ENCODE results near the gene NR5A2.

The NR5A2 gene

GRCh38 chr1:200075522-200075921 is 48.0 kb downstream of the NR5A2 start:
- DNase-seq, result no peak

- DNase-seq, result no peak
Measured at GRCh38 chr1:200075938-200076546, 48.5 kb downstream of the NR5A2 start.

DNA sequence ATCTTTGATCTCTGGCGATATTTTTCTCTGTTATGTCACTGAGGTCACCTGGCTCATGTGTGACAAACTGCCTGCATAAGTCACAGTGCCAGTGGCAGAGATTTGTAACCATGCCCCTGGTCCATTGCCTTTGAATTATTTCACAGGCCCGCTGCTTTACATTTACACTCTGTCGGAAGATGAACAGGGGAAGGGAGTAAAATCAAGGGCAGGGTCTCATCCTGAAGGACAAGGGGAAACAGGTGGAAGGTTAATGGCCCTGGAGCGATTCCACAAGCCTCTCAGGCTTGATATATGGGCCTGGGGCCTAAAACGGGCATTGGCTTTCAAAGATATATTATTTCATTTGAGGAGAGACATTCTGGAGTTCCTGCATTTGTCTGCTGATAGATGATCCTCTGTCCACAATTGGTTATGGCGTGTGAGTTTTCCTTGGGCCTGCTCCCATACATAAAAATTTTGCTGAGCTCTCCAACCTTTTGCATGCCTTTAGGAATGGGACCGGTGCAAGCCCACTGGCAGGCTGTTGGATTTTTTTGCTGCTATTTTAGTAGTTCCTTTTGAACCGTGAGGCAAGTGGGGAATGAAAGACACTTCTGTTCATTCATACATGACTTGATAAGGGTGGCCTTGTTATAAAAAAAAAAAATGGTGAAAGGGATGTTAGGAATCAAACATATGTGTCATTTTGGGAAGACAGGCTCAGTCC is 51.9 kb downstream of the NR5A2 start:
- DNase-seq, result no peak

DNA sequence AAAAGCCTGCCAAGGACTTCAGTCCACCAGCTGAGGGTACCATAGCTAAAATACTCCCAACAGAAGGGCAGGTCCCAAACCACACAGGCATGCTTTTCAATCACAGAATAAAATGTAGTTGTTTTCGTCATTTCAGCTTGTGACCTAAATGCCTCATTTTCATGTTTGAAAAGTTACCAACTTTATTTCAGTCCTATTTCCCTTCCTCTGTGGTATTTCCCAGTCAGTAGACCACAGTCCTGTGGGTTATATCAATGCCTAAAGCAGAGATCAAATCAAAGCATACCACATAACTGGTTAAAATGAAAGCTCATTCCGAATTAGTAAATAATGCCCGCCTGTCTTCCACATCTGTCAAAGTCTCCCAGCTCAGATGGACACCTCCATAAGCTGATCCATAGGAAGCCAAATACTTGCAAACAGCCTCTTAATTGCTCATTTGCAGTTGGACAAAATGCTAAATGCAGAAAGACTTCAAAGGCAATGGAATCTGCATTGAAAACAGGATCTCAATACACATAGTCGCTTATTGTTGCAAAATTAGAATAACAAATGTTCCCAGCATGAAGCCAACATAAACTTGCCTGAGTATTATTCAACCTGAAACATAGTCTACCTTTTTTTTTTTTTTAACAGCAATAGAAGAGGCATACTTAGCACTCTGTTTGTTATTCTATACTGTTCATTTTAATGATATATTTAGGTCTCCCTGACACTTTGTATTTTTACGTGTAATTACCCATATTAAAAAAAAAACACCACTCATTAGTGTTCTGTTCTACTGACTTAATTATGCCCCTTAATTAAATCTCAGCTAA is 53.9 kb downstream of the NR5A2 start:
- DNase-seq, result no peak

- no peak for DNase-seq
Measured at GRCh38 chr1:200081969-200082245, 54.4 kb downstream of the NR5A2 start.

- no peak for DNase-seq
Measured at GRCh38 chr1:200082329-200082728, 54.8 kb downstream of the NR5A2 start.

- no peak for DNase-seq
Measured at GRCh38 chr1:200090252-200091159, 63.0 kb downstream of the NR5A2 start.

GRCh38 chr1:200095057-200095577 is 67.6 kb downstream of the NR5A2 start:
- no peak for DNase-seq

DNA sequence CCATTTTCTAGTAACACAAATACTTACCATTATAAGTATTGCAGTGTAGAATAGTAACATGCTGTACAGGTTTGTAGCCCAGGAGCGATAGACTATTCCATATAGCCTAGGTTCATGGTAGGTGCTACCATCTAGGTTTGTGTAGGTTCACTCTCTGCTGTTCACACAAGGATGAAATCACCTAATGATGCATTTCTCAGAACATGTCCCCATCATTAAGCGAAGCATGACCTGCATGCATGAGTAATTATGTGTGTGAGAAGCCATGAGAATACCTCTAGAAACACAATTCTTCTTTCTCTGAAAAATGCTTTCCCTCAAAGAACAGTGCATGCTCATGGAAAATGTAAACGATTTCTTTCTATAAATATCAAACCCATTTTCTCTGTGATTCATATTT is 69.3 kb downstream of the NR5A2 start:
- DNase-seq, result no peak

GRCh38 chr1:200099040-200099439 is 71.5 kb downstream of the NR5A2 start:
- DNase-seq, result no peak

DNA sequence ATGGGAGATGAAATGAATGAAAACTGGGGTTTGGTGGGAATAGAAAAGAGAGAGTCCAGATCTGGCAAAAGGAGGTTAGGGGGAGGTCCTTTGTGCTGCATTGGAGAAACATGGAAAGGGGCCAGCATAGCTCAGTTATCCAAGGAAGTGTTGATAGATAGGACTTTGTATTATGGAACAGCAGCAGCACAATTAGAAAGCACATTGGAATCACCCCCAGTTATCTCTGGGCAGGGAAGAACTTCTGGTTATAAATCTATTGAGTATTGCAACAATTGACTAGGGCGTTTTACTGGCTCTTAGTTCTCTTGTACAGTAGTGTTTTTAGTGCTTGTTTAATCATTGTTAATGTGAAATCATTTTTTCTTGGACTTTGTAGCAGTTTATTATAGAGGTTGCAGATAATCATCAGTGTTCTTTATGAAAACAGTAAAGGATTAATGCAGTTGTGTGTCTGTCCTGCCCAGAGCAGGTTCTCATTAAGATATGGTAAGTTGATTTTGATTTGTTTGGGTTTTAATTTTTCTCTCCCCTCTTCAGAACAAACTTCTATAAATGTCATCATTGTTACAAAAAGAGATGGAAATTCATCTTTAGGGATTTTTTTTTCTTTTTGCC is 76.6 kb downstream of the NR5A2 start:
- DNase-seq, result no peak

- DNase-seq, result no peak
Measured at GRCh38 chr1:200107004-200107470, 79.5 kb downstream of the NR5A2 start.

GRCh38 chr1:200108659-200109058 is 81.1 kb downstream of the NR5A2 start:
- DNase-seq, result no peak

DNA sequence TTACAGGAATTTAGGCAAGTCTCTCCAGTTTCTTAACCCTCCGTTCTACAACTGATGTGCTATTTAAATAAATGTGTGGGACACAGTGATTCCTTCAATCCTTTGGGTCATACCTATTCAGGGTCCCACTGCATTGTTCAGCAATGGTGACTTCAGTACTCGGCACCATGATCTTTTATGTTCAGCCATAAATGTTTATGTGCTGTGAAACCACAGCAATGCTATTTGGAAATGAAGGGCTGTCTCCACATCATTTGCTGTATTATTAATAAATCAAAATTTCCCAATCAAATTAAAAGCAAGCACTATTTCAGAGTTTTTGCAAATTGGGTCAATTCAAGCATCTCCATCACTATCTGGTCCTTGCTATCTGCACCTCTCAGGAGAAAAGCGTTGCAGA is 84.8 kb downstream of the NR5A2 start:
- DNase-seq, result no peak

DNA sequence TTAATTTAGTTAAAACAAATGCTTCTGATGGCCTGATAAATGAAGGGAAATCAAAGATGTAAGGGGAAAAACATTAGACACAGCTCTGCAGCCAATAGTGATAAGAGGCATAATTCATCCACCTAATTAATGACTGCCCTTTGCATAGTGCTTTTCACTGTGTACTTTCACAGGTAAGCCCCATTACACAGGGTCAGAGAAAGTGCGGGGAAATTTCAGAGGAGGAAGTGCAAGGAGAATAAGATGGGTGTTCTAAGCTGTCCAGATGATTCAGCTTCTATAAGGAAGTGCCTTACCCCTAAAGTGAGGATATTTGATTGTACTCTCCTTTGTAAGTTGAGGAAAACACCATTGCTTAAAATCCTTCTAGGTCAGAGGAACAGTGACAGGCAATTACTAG is 88.0 kb downstream of the NR5A2 start:
- DNase-seq, result no peak

DNA sequence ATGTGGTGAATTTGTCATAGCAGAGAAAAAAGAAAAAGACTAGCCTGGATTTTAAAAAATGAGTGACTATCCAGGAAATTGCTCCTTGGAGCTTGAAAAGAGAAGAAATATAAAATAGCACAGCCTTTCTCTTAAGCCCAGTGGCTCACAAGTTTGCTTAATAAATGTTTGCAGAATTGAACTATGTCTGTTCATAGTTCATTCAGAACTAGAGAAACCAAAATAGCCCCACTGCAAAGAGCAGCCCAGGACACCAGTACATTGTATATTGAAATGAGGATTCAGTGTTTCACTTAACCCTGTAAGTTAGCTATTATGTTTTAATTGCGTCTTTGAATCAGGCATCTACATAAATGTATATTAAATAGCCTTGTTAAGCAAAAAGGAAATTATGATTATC is 88.8 kb downstream of the NR5A2 start:
- DNase-seq, result no peak

DNA sequence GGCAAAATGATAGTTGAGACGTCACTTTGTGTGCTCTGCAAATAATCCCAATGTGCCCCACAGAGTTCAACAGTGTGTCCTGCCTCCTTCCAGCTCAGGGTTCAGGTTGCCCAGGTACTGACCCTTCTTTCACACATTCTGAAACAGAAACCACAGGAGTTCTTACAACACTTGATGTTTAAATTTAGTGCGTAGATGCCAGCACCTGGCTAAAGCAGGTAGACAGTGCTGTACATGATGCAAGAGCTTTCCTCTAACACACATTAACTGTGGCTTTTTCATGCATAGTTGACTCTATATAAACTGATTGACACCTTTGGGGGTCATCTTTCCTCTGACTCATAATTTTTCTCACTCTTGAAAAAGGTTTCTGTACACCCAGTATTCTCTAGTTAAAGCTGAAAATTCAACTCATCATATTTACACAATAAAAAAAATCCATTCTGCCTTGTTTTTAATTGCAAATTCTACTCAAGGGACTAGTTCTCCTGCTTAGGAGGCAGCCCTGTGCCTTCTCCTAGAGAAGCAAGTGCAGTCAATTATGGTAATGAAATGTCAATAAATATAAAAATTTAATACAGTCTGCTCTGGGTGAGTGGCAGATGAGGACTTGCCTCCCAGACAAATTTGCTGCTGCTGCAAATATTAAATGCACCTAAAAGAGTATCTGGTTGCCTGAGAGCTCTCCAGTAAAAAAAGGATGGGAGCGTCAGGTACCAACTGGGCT is 91.4 kb downstream of the NR5A2 start:
- DNase-seq, result no peak

- no peak for DNase-seq
Measured at GRCh38 chr1:200121421-200121820, 93.9 kb downstream of the NR5A2 start.

DNA sequence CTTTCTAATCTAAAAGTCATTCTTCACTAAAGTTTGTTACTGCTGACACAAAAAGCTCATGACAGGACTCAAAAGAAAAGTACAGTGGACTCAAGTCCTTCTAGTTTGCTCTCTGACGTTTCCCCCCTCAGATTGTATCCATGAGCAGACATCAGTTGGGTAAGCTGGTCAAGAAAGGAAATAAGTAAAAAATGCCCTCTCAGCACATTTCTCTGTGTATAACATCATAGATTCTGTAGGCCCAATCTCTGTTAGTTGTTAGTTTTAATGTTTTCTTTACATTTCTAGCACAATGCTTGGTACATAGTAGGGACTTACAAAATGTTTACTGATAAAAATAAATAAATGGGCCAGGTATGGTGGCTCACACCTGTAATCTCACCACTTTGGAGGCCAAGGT is 96.8 kb downstream of the NR5A2 start:
- DNase-seq, result no peak

- DNase-seq, result no peak
Measured at GRCh38 chr1:200128081-200128480, 100.6 kb downstream of the NR5A2 start.
